HG03097 (cell line): ENCODE measurements around the gene PCDH15.

Source experiments
- ATAC-seq: cut with Tn5 transposase; IDR thresholded peaks from one replicate; pipeline ENCODE4 v1.9.1; 2021; ENCODE audit not compliant: unreplicated experiment, low FRiP score

The PCDH15 gene

DNA sequence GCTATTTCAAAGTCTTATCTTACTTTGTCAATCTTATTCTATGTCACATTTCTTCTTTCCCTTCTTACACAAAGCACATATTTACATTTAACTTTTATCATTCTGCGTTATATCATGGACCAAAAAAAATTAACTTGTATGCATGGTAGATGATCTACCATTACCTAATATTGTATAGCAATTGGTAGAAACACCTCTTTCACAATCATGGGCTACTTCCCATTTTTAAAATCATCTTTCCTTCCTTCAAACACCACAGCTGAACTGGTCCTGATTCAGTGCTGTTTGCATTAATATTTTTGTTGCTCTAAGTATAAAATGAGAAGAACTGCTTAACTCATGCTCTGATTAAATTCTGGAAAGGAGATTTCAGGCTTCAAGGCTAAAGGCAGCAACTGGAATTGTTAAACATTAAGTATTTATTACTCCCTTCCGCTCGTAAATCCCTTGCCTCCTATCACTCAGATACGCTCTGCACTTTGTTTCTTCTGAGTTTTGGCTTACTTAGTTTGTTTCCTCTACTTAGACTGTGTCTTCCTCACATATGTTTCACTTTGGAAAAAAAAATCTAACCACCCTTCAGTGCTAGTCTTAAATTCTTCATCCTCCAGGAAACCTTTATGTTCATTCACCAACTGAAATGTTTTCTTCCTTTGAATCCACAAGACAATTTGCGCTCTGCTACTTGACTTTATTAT, 901.4 kb downstream of the PCDH15 start:
- no peak for ATAC-seq

DNA sequence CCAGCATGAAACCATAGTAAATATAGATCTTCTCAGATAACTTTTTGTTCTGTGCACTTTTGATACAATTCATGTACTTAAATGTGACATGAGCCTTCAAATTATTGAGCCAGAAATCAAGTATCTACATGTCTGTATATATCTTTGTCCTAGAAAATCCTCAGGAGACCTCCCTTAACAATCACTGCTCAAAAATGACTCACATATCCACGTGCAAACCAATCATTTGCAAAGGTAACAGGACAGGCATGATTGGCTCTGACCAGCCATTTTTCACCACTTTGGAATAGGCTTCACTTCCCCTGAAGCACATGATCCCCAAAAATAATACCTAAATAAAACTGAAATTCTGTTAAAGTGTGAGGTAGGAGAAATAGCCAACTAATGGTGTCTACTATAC, 902.5 kb downstream of the PCDH15 start:
- ATAC-seq: no peak

GRCh38 chr10:53894145-53894544, 906.9 kb downstream of the PCDH15 start:
- no peak for ATAC-seq

DNA sequence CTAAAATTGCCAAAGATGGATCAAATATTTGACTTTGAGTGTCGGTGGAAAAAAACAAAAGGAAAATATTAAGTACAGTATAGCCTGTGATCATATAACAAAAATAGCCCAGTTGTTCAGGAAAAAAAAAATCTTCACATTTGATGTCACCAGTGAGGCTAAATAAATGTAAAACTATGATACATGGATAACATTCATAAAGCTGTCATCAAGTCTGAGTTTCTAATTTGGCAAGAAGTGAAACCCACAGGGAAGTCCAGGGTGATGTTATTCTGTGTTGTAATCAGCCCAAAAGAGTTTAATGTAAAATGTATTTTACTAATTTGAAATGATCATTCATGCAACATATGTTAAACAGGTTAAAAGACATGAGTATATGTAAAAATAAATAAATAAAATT, 908.0 kb downstream of the PCDH15 start:
- no peak for ATAC-seq

DNA sequence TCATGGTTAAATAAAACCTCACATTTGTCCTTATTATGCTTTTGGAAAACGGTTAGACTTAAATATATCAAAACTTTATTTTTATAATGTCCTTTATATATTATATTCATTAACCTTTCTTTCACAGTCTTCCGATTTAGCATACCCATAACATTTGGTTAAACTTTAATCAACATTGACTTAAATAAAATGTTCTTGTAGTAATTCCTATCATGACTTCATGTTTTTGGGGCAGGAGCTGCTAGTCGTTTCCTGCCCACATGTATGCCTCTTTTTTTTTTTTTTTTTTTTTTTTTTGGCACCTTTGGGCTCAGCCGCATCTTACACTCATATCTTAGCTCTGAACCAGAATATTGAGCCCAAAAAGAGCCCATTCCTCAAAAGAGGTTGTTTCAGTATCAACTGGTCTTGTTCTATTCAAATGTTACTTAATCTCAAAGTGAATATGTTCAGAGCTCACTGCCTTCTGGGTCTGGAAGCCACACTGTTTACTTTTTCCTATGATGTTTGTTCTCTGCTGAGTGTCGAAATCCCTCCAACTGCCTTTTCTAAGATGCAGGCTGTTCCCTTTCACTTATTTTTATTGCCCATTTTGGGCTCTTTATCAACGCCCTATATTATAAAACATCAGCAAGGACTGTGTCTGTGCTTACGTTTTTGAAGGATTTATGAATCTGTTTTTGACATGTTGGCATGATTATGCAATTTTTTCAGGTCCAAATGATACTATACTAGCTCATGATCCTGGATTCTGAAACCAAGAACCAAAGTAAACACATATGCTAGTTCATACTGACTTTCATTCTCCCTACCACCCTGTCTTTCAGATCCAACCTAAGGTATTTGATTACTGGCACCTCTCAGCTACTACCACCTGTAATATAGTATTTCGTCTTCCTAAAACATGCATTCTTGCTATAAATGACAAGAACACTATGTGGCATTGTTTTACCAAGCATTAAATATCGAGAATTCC, 914.4 kb downstream of the PCDH15 start:
- ATAC-seq: no peak

- ATAC-seq: no peak
These were observed 936.2 kb downstream of the PCDH15 start for GRCh38 chr10:53864846-53865245.

DNA sequence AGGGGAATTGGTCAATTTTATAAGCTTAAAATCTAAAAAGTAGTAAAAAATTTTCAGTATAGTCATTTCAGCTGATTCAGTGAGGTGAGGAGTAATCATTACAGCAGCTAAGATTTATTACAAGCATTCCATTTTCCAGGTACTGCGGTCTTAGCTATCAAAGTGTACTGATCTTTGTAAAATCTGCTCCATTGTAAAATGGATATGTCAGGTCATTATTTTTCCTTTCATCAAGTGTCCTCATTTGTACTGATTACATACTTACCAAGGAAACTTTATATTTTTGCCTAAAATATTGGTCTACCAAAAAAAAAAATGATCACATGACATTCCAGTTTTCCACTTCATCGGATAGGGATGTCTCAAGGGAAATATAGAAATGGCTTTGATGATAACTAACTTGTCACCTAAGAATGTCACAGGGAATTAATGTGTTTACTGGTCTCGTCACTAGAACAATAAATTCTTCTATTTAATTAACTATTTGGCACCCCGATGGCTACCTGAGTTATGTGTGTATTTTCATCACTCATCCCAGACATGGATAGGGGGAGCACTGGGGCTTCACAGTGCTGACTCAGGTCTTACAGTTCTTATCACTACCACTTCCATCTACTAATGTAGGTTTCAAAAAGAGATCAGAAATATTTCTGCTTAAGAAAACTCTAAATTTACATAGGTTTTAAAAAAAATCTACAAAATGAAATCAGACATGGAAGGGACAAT, 948.4 kb downstream of the PCDH15 start:
- ATAC-seq: no peak

GRCh38 chr10:53846809-53847208, 954.2 kb downstream of the PCDH15 start:
- no peak for ATAC-seq

DNA sequence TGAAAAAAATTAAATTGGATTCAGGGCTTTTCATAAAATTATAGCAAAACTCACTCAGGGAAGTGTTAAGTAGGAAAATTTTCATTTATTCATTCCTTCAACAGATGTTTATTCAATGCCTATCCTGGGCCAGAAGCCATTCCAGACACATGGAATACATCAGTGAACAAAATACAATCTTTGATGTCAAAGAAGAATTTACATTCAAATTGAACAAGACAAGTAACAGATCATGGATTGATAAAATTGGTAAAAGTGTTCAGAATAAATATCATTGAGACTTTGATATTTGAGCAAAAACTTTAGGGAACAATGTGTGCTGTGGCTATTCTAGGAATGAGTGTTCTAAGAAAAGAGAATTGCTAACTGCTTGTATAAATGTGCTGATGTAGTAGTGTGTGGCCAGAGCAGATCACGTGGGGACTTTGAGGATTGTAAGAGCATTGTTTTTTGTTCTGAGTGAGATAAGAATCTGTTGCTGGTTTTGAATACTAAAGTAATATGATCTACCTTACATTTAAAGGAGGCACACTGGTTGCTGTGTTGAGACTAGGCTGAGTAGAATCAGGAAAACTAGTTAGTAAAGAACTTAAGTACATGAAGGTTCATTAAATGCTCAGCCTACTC, 957.2 kb downstream of the PCDH15 start:
- no peak for ATAC-seq

- no peak for ATAC-seq
These were observed 959.4 kb downstream of the PCDH15 start for GRCh38 chr10:53841483-53842145.

- no peak for ATAC-seq
These were observed 960.4 kb downstream of the PCDH15 start for GRCh38 chr10:53840653-53841052.

DNA sequence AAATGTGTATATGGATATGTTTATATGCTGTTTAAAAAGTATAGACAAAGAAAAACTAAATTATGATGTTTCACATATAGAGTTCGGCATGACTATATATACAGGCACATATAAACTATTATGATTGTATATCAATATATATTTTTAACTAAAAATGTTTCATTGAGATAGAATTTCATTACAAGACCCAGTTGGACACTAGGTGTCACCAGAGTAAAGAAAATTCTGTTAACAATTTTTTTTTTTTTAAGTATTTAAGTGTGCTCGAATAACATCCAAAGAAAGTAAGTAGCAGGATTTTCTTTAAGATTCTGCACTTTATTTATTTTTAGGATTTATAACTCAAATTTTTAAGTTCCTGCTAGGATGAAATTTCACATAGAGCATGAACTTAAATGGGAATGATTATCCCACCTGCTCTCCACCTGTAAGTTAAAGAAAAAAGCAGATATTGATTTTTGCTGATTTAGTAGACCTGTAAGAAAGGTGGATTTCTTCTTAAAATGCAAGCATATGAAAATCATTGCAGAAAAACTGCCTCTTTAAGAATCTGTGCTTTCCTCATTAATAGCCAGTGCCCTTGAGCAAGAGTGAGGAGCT, 961.5 kb downstream of the PCDH15 start:
- ATAC-seq: no peak

GRCh38 chr10:53836638-53837037, 964.4 kb downstream of the PCDH15 start:
- no peak for ATAC-seq

- ATAC-seq: no peak
These were observed 967.1 kb downstream of the PCDH15 start for GRCh38 chr10:53833908-53834307.

DNA sequence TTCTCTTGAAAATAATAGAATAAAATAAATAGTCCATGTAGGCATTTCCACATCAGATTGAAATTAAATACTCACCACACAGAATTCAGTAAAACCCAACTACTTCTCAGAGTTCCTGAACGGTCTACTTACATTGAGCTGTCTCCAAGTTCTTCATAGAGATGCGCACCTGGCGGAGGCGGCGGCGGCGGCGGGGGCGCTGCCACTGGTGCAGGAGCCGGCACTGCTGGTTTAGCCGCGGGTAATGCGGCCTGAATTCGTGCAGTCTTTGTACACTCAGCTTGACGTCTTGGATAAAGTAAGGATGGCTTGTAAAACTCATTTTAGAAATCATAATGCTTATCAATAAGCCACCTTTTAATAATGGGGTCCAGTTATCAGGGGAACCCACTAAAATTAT, 973.8 kb downstream of the PCDH15 start:
- ATAC-seq: no peak

- no peak for ATAC-seq
These were observed 992.2 kb downstream of the PCDH15 start for GRCh38 chr10:53808677-53809372.

DNA sequence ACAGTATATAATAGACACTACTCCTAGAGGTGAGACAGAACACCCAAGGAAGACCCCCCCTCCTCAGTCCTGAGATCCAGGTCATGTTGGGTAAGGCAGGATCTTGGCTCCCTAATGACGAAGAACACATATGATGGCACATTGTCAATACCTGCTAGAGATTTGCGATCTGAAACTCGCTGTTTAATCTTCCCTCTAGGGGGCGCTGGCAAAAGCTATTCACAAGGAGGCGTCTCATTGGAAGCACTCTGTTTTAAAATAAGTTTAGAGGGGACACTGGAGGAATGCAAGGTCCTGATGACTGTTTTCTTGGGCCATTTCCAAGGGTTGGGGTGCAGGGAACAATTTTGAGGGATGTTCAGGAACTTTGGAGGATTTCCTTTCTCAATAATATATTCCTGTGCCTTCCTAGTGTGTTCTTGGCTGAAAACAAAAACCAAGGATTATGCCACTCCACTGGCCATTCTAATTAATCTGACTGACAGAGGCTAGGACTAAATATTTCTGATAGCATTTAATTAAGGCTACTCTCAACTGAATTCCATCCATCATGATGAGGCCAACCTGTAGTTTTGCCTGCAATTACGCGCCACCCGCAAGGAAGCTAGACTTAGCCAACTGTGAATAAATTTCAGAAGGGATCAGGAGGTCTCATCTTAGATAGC, 1014.7 kb downstream of the PCDH15 start:
- no peak for ATAC-seq

DNA sequence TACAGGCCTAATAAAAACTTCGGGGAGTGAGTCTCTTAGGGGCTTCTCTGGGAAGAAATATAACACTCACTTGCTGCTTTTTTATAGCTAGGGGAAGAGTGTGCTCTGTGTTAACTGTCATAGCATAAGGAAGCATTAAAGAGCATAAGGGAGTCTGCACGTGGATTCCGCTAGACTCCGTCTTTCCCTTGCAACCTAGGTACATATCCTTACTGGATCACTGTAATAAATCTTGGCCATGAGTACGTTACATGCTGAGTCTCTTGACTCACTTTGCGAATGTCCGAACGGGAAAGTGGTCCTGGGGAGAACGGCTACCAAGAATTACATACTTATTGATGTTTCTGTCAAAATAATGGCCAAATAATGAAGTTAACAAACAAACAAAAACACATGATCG, 1029.3 kb downstream of the PCDH15 start:
- ATAC-seq: no peak

DNA sequence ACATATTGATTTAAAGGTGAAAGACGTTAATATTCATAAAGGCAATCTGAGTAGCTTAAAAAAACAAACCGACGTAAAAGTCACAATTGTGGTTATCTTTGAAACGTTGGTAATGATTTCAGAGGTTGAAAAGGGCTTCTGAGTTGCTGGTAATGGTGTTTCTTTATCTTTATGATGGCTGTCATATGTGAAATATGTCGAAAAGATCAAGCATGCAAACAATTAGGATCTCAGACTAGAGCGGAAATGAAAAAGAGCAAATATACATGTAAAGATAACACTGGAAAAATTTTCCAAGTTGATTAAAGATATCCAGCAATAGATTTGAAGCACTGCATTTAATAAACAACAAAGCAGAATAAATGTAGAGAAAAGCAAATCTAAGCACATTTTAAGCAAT, 1030.1 kb downstream of the PCDH15 start:
- no peak for ATAC-seq
